GM23338 (cell line): Measurements from ENCODE around the gene KLHL28. TPM values are rescaled to one million over a fixed set of nuclear protein-coding genes. Genes with fewer than 3 reads are reported as not detected.

Experiments used
- ATAC-seq: fragments of 200-7000 bp; cut with Tn5 transposase; 3 replicates; pipeline ENCODE4 v1.9.1; 2020
- DNase-seq: peaks from one replicate; pipeline ENCODE4 v3.0.0-alpha.2; 2015; ENCODE audit warnings: low spot score
- H2AFZ ChIP-seq: fragments of 200-600 bp; sonication (generic); 2 replicates; pipeline ENCODE4 v1.8.0; 2016; ENCODE audit warnings: antibody characterized with exemption, mild to moderate bottlenecking, moderate library complexity
- H3F3A ChIP-seq: fragments of 200-600 bp; sonication (generic); replicated peaks from 2 replicates; pipeline ENCODE4 v1.8.0; 2017; ENCODE audit warnings: antibody characterized with exemption, mixed run types, low read depth
- H3K27ac ChIP-seq: fragments of 200-600 bp; sonication (generic); 2 replicates; pipeline ENCODE4 v1.6.1; 2016; ENCODE audit warnings: low read depth
- H3K27me3 ChIP-seq: fragments of 200-600 bp; sonication (generic); 2 replicates; pipeline ENCODE4 v1.8.0; 2016; ENCODE audit warnings: mild to moderate bottlenecking, mixed run types, moderate library complexity; ENCODE audit not compliant: insufficient read depth
- H3K36me3 ChIP-seq: fragments of 200-600 bp; sonication (generic); 2 replicates; pipeline ENCODE4 v1.8.0; 2016; ENCODE audit warnings: mild to moderate bottlenecking; ENCODE audit not compliant: insufficient read depth
- H3K4me1 ChIP-seq: fragments of 200-600 bp; sonication (generic); 2 replicates; pipeline ENCODE4 v1.8.0; 2016; ENCODE audit warnings: mild to moderate bottlenecking, moderate library complexity; ENCODE audit not compliant: insufficient read depth
- H3K4me2 ChIP-seq: fragments of 200-600 bp; sonication (generic); 2 replicates; pipeline ENCODE4 v1.7.1; 2017; ENCODE audit warnings: mixed run types
- H3K4me3 ChIP-seq: fragments of 200-600 bp; sonication (generic); 2 replicates; pipeline ENCODE4 v1.6.1; 2016; ENCODE audit warnings: mixed run types
- H3K79me2 ChIP-seq: fragments of 200-600 bp; sonication (generic); replicated peaks from 2 replicates; pipeline ENCODE4 v1.8.0; 2017; ENCODE audit warnings: mild to moderate bottlenecking; ENCODE audit not compliant: insufficient read depth
- H3K9me2 ChIP-seq: fragments of 200-600 bp; sonication (generic); 2 replicates; pipeline ENCODE4 v1.8.0; 2017; ENCODE audit not compliant: insufficient read depth
- H4K20me1 ChIP-seq: fragments of 200-600 bp; sonication (generic); replicated peaks from 2 replicates; pipeline ENCODE4 v1.8.0; 2017; ENCODE audit warnings: mild to moderate bottlenecking; ENCODE audit not compliant: insufficient read depth
- H3K27ac Mint-ChIP-seq: 2 replicates; pipeline ENCODE4 v1.8.0; 2020; ENCODE audit warnings: inconsistent platforms, mild to moderate bottlenecking, moderate library complexity, mixed read lengths
- H3K27me3 Mint-ChIP-seq: 3 replicates; pipeline ENCODE4 v1.8.0; 2022; ENCODE audit warnings: low read depth, mild to moderate bottlenecking, moderate library complexity, mixed read lengths, inconsistent platforms; ENCODE audit not compliant: insufficient read depth, poor library complexity
- H3K36me3 Mint-ChIP-seq: 3 replicates; pipeline ENCODE4 v1.8.0; 2021; ENCODE audit warnings: low read depth, mild to moderate bottlenecking, inconsistent platforms, moderate library complexity, mixed read lengths
- H3K4me1 Mint-ChIP-seq: 3 replicates; pipeline ENCODE4 v1.8.0; 2020; ENCODE audit warnings: mild to moderate bottlenecking, inconsistent platforms, mixed read lengths
- H3K4me3 Mint-ChIP-seq: 3 replicates; pipeline ENCODE4 v1.8.0; 2021; ENCODE audit warnings: moderate library complexity, mild to moderate bottlenecking, inconsistent platforms, mixed read lengths
- H3K9me3 Mint-ChIP-seq: 3 replicates; pipeline ENCODE4 v1.8.0; 2020; ENCODE audit warnings: moderate library complexity, mild to moderate bottlenecking, inconsistent platforms, mixed read lengths
- CREB1 ChIP-seq: fragments of 250-450 bp; sonication (Bioruptor Pico); IDR thresholded peaks from 2 replicates; pipeline ENCODE4 v1.5.0; 2020; ENCODE audit warnings: low read depth, mild to moderate bottlenecking, moderate library complexity
- CTCF ChIP-seq, 2 experiments: fragments of 200-600 bp in 1 of 2; sonication (generic) in 1 of 2; conservative IDR thresholded peaks; 2 replicates each; pipeline versions ENCODE4 v1.5.1 to v1.6.1; 2016 to 2017; ENCODE audit warnings: antibody characterized with exemption in 2 of 2, low read depth in 2 of 2, mild to moderate bottlenecking in 2 of 2, moderate library complexity in 1 of 2
- ETS1 ChIP-seq: IDR thresholded peaks from 2 replicates; pipeline ENCODE4 v1.6.1; 2016; ENCODE audit warnings: antibody characterized with exemption
- EZH2 ChIP-seq: fragments of 200-600 bp; sonication (generic); IDR thresholded peaks from one replicate; pipeline ENCODE4 v1.8.0; 2017; ENCODE audit warnings: antibody characterized with exemption, mild to moderate bottlenecking, low read depth; ENCODE audit not compliant: unreplicated experiment
- EZH2phosphoT487 ChIP-seq: fragments of 200-600 bp; sonication (generic); IDR thresholded peaks from one replicate; pipeline ENCODE4 v1.8.1; 2018; ENCODE audit warnings: antibody characterized with exemption; ENCODE audit not compliant: unreplicated experiment
- JUNB ChIP-seq: IDR thresholded peaks from one replicate; pipeline ENCODE4 v1.6.1; 2016; ENCODE audit warnings: antibody characterized with exemption; ENCODE audit not compliant: unreplicated experiment
- NANOG ChIP-seq: IDR thresholded peaks from 2 replicates; pipeline ENCODE4 v1.6.1; 2016; ENCODE audit warnings: antibody characterized with exemption, borderline replicate concordance
- POLR2AphosphoS5 ChIP-seq: IDR thresholded peaks from 2 replicates; pipeline ENCODE4 v1.6.1; 2016; ENCODE audit warnings: antibody characterized with exemption, low read depth
- REST ChIP-seq: IDR thresholded peaks from one replicate; pipeline ENCODE4 v1.6.1; 2018; ENCODE audit warnings: antibody characterized with exemption; ENCODE audit not compliant: unreplicated experiment
- STAT1 ChIP-seq: IDR thresholded peaks from one replicate; pipeline ENCODE4 v1.6.1; 2016; ENCODE audit warnings: antibody characterized with exemption; ENCODE audit not compliant: unreplicated experiment
- ZNF114 ChIP-seq: fragments of 250-450 bp; sonication (Bioruptor Pico); IDR thresholded peaks from 2 replicates; pipeline ENCODE4 v1.5.0; 2020; ENCODE audit warnings: mild to moderate bottlenecking, moderate library complexity
- ZNF331 ChIP-seq: fragments of 250-450 bp; sonication (Bioruptor Pico); IDR thresholded peaks from 2 replicates; pipeline ENCODE4 v1.5.0; 2020; ENCODE audit warnings: low read depth, mild to moderate bottlenecking, moderate library complexity
- ZNF462 ChIP-seq: fragments of 250-450 bp; sonication (Bioruptor Pico); IDR thresholded peaks from 2 replicates; pipeline ENCODE4 v1.5.0; 2020; ENCODE audit warnings: mild to moderate bottlenecking, moderate library complexity
- polyA plus RNA-seq: library from polyadenylated mRNA; unstranded; fragments of >200 nt; fragmentation: Nextera tagmentation; extraction: Ambion mirVana; gene quantifications from 2 replicates; pipeline ENCODE4 v1.2.1, GENCODE V29; 2016
- total RNA-seq: library from RNA; depleted of rRNA; stranded (reverse); fragments of >200 nt; shearing (Covaris generic); gene quantifications from 2 replicates; pipeline ENCODE4 v1.2.3, GENCODE V29; 2014

KLHL28 gene
- total and polyA plus RNA-seq, 2 experiments from 2014 or later: 7.7 to 10.6 TPM

- no peak for ATAC-seq
- TF ChIP-seq ZNF462 (CRISPR knock-in tag) (no peak), EZH2phosphoT487 (no peak), STAT1 (no peak), NANOG (no peak), CTCF (conservative IDR thresholded peaks at IDR 0.05; ENCODE audit: low read depth in 2 of 2) (no peak), EZH2 (no peak), ZNF331 (CRISPR knock-in tag) (no peak), REST (no peak), ETS1 (no peak), JUNB (no peak), CREB1 (CRISPR knock-in tag) (no peak), POLR2AphosphoS5 (no peak), ZNF114 (CRISPR knock-in tag) (no peak)
- Histone ChIP-seq H3K27me3 (no peaks in the 10 kb centered on the region), H3K4me2 (no peak overlapping the region), H4K20me1 (no peaks in the 10 kb centered on the region; the same call in 1 of the 2 replicates), H3F3A (no peaks in the 10 kb centered on the region), H3K4me3 (no peak overlapping the region), H3K9me2 (no peaks in the 10 kb centered on the region), H3K27ac (no peak overlapping the region), H2AFZ (no peak overlapping the region), H3K36me3 (peaks cover 10% of the 10 kb centered on the region), H3K79me2 (0 out of 2 replicates have a peak, but pooled peaks cover 14% of the 10 kb centered on the region), H3K4me1 (no peaks in the 10 kb centered on the region)
- Mint-ChIP-seq H3K36me3 (peaks cover 55% of the 10 kb centered on the region), H3K27ac (no peak overlapping the region), H3K4me1 (no peaks in the 10 kb centered on the region; the same call in 2 of the 3 replicates), H3K9me3 (peaks cover 2% of the 10 kb centered on the region; the same call in 1 of the 3 replicates), H3K27me3 (peaks cover 2% of the 10 kb centered on the region), H3K4me3 (no peak overlapping the region)
- no peak for DNase-seq
These were observed 21.5 kb downstream of the KLHL28 start for GRCh38 chr14:44940211-44940610.
